CD4-positive, alpha-beta T cell treated with Interleukin-15 for 1 hour (primary cell): Measurements from ENCODE around the gene EMID1.
A peak's percentile ranks its signal among the peaks of the same experiment; 100 is the strongest.

Experiments
- DNase-seq: peaks from one replicate; pipeline ENCODE4 v3.0.0-alpha.2; 2020

Gene EMID1

GRCh38 chr22:29195118-29195963, 10.4 kb upstream of the EMID1 start:
- no peak for DNase-seq

DNA sequence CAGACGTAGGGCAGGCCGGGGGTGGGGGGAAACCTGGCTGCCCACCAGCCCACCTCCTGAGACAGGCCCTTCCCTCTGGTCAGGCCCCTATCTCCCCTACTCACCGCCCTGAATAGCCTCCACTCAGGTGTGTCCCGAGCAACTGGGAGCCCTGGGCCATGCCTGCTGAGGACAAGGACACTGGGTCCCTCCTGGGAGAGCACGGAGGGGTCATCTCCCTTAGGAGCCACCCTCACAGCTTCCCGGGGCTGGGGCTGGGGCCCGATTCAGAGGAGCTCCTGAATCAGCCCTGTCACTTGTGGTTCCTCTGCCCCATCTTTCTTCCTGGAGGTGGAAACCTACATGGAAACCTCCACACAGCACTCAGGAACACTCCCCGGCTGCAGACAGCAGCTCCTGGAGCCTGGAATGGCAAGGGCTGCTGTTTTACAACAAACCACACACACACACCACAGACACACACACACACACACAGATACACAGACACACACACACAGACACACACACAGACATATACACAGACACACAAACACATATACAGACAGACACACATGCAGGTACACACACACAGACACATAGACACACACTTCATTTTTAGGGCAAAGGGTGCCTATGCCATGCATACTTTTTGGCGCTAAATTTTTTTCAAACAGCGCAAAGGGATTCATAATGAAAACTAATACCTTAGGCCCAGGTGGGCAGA, 9.6 kb upstream of the EMID1 start:
- no peak for DNase-seq

DNA sequence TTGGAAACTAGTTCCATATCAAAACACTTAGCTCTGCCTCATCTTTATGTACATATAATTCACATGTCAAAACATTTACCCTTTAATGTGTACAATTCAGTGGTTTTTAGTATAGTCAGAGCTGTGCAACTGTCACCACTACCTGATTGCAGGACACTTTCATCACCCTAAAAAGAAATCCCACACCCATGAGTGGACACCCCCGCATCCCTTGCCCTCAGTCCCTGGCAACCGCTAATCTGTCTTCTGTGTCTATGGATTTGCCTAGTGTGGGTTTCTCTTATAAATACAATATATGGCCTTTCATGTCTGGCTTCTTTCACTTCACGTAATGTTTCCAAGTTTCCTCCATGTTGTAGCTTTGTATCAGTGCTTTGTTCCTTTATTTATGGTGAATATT, 8.6 kb upstream of the EMID1 start:
- no peak for DNase-seq

- DNase-seq = no peak
Measured at GRCh38 chr22:29198240-29198639, 7.5 kb upstream of the EMID1 start.

GRCh38 chr22:29199702-29200400, 5.8 kb upstream of the EMID1 start:
- DNase-seq = no peak

GRCh38 chr22:29200901-29201300, 4.8 kb upstream of the EMID1 start:
- DNase-seq = no peak

DNA sequence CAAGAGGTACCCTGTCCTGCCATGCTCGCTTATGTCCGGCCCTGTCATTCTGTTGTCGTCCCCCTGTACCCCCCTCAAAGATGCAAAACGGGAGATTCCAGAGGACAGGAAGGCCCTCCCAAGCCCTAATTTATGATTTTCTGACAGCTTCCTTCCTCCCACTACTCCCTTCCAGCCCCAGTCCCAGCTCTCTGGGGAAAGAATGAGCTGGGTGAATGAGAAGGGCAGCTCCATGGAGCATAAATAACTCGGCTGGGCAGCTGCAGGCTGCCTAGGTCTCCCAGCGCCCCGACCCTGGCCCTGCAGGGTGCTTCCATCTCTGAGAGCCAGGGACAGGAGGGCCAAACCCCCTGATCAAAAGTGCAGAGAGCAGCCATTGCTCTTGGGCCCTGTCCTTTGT, 3.9 kb upstream of the EMID1 start:
- no peak for DNase-seq

GRCh38 chr22:29202212-29203192, 3.2 kb upstream of the EMID1 start:
- DNase-seq = peak; percentile 57

- DNase-seq = no peak
Measured at GRCh38 chr22:29203488-29204454, 1.9 kb upstream of the EMID1 start.

DNA sequence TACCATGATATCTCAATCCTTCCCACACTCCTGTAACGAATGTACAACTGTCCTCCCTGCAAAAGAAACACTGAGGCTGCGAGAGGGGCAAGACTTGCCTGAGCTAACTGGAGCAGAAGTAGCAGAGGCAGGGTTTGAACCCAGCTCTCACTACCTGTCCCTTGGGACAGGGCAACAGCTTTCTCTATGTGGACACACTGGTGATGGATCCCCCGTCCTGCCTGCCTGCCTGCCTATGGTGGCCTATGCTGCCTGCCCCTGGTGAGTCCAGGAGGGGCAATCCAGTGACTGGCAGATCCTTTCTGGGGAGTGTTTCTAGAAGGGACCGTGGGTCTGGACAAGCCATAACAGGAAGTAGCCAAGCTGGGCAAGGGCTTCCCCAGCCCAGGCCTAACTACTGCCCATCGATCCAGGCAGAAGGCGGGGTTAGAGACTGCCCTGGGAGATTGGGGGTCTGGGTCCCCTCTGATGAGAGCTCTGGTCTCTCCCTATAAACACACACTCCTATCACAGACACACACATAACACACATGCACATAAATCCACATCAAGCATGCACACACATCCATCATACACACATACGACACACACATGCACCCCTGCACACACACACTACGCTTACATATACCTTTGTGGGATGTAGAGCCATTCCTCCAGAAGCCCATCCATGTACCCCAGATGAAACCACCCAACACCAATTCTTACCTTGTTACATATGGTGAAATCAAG, 1.1 kb upstream of the EMID1 start:
- DNase-seq = no peak

DNA sequence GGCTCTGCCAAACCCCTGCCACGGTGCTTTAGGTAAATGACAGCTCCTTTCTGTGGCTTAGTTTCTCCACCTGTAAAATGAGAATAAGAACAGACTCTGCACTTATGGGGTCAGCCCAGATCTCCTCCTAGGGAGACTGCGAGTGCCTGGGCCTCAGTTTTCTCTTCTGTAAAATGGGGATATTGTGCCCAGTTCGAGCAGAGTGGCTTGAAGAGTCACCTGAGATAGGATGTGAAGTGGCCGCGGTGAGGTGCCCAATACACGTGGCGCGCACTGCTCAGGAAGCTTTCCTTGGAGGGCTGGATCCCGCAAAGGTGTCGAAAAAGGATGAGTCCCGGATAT, 473 bp upstream of the EMID1 start:
- no peak for DNase-seq

- no peak for DNase-seq
Measured at GRCh38 chr22:29206372-29207242, 911 bp downstream of the EMID1 start.

DNA sequence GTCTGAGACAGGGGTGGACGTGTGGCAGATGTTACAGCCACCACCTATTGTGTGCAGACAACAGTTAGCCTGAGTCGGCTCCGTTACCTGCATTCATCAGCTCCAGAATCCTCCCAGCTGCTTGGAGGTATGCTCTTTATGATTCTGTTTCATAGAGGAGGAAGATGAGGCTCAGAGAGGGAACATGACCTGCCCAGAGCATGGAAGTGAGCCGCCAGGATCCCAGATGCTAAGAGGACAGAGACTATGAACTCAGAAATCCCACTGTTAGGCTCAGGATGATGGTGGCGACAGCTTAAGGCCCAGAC, 1.5 kb downstream of the EMID1 start:
- DNase-seq = no peak

GRCh38 chr22:29207562-29208501, 2.1 kb downstream of the EMID1 start:
- DNase-seq = no peak

DNA sequence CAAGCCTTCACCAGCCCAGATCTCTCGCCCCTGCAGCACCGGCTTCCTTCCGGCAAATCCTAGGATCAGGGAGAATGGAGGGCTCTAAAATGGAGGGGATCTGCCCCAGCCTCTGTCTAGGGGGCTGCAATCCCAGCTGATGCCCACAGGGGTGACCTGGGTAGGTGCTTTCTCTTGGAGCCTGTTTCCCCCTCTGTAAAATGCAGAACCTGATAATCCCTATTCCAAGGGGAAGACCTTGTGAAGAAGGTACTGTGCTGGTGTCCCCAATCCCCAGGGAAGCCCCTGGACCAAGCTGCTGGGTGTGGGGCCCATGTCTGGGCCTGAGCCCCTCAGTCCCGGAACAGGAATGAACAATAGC, 2.8 kb downstream of the EMID1 start:
- no peak for DNase-seq

DNA sequence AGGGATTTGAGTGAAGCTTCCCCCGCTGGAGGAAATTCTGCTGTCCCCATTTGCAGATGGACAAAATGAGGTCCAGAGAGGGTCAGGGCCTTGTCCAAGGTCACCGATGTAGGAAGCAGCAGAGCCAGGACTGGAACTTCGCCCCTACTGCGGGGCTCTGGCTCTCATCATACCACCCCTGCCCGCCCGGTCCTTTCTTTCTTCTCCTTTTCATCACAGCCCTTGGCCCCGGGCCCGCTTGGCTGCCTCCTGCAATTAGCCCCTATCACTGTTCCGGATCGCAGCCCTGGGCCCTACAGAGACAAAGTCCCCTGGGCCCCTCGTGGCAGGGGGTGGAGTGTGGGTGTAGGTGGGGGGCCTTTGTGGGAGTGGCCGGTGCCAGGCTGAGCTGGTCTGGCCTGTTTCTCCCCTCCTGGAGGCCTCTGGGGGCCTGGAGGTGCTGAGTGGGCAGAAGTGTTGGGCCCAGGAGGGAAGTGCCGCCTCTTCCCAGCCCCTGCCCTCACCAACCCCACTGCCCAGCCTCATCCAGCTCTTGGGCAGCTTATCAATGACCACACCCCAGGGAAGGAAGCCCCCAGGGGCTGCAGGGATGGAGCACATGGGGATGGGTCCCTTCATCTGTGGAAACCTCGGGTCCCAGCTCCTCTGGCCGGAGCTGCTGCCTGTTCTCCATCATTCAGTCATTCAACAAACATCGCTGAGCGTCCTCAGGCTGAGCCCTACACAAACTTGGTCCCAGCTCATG, 3.4 kb downstream of the EMID1 start:
- DNase-seq = no peak

DNA sequence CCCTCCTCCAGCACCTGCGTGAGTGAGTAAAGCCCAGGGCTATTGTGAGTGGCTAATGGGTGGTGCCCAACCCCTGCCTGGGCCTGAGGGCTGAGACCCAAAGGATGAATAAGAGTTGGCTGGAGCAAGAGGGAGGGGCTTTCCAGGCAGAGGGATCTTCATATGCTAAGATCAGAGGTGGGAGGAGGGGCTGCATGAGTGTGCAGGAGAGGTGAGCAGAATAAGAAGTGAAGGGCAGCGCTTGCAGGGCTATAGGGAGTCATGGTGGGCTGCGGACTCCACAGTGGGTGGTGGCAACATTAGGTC, 3.9 kb downstream of the EMID1 start:
- DNase-seq = no peak

- no peak for DNase-seq
Measured at GRCh38 chr22:29211066-29211465, 5.4 kb downstream of the EMID1 start.
